ENCODE measurements around the gene ARID3C.

The ARID3C gene, protein sequence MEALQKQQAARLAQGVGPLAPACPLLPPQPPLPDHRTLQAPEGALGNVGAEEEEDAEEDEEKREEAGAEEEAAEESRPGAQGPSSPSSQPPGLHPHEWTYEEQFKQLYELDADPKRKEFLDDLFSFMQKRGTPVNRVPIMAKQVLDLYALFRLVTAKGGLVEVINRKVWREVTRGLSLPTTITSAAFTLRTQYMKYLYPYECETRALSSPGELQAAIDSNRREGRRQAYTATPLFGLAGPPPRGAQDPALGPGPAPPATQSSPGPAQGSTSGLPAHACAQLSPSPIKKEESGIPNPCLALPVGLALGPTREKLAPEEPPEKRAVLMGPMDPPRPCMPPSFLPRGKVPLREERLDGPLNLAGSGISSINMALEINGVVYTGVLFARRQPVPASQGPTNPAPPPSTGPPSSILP

DNA sequence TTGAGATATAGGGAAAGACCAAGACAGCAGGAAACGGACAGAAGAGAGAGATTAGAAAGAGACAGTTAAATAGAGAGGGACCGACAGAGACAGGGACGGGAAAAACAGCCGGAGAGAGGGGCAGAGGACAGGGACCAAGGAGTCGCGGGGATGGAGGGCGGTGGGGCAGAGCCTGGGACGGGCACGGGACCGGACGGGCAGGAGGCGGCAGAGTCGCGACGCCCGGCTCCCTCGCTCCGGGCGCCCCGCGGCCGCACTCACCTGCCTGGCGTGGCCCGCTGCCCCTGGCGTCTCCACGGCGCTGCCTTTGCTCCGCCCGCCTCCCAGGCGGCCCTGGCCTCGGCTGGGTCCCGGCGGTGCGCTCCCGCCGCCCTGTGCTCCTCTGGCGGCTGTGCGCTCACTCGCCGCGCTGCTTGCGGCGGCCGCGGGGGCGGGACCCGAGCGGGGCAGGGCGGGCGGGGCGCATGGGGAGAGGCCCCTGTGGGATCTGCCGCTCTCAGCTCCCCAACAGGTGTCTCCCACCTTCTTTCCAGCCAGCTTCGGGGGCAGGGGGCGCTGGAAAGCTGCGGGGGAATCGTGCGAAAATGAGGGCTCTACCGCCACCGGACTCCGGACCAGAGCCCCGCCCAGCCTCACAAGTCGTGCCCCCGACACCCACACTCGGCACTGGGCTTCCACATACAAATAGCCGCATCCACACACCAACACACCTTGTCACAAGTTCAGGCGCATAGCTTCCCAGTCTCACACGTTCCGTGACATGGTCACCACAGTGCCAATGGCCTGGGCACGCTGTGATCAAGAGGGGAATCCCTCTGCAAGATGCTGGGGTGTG is at the start of gene ARID3C:
Gene ARID3C (minus strand): TSS at position 411 of the 835 bp plus-strand sequence. CDS start 1,052 bp downstream, outside the sequence.
- H3K4me1 ChIP-seq (ENCODE audit: control insufficient read depth, insufficient read depth, low read length), result no peaks in the 10 kb centered on the region; the same call in 1 of the 2 replicates
- H3K27ac ChIP-seq (ENCODE audit: extremely low read depth, low read depth, low read length), result no peak within 1 kb of the TSS
- no peaks in the 10 kb centered on the region for H3K36me3 ChIP-seq (ENCODE audit: control insufficient read depth in 2 of 2, insufficient read depth in 1 of 2, low read length in 2 of 2)
- ChIA-PET CTCF (interaction anchor here (0.6 to 3.2 kb wide), 9 partner anchors 8 to 53 kb away, joined by 3 to 18 read pairs (median 3); partner anchors contain the start of genes DCTN3 and RPP25L), POLR2A (interaction anchor here (0.6 to 1.5 kb wide), 2 partner anchors 9 to 248 kb away, joined by 3 to 9 read pairs; partner anchors contain the start of gene SIGMAR1)
- H3K4me3 ChIP-seq (ENCODE audit: low read depth, low read length), result peak within 1 kb of the TSS; percentile 35
- no peaks in the 10 kb centered on the region for H3K9me3 ChIP-seq (ENCODE audit: control insufficient read depth, insufficient read depth, low read depth, low read length)
- TF ChIP-seq ZBTB21 (tag by site-specific recombination; IDR thresholded peaks at IDR 0.05), result no peak
- TF ChIP-seq, protein P1, sequence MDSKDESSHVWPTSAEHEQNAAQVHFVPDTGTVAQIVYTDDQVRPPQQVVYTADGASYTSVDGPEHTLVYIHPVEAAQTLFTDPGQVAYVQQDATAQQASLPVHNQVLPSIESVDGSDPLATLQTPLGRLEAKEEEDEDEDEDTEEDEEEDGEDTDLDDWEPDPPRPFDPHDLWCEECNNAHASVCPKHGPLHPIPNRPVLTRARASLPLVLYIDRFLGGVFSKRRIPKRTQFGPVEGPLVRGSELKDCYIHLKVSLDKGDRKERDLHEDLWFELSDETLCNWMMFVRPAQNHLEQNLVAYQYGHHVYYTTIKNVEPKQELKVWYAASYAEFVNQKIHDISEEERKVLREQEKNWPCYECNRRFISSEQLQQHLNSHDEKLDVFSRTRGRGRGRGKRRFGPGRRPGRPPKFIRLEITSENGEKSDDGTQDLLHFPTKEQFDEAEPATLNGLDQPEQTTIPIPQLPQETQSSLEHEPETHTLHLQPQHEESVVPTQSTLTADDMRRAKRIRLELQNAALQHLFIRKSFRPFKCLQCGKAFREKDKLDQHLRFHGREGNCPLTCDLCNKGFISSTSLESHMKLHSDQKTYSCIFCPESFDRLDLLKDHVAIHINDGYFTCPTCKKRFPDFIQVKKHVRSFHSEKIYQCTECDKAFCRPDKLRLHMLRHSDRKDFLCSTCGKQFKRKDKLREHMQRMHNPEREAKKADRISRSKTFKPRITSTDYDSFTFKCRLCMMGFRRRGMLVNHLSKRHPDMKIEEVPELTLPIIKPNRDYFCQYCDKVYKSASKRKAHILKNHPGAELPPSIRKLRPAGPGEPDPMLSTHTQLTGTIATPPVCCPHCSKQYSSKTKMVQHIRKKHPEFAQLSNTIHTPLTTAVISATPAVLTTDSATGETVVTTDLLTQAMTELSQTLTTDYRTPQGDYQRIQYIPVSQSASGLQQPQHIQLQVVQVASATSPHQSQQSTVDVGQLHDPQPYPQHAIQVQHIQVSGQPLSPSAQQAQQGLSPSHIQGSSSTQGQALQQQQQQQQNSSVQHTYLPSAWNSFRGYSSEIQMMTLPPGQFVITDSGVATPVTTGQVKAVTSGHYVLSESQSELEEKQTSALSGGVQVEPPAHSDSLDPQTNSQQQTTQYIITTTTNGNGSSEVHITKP (tag by site-specific recombination; IDR thresholded peaks at IDR 0.05), result no peak
- TF ChIP-seq, protein P2, sequence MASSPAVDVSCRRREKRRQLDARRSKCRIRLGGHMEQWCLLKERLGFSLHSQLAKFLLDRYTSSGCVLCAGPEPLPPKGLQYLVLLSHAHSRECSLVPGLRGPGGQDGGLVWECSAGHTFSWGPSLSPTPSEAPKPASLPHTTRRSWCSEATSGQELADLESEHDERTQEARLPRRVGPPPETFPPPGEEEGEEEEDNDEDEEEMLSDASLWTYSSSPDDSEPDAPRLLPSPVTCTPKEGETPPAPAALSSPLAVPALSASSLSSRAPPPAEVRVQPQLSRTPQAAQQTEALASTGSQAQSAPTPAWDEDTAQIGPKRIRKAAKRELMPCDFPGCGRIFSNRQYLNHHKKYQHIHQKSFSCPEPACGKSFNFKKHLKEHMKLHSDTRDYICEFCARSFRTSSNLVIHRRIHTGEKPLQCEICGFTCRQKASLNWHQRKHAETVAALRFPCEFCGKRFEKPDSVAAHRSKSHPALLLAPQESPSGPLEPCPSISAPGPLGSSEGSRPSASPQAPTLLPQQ (tag by site-specific recombination; IDR thresholded peaks at IDR 0.05), result no peak
- TF ChIP-seq ZSCAN23 (tag by site-specific recombination; IDR thresholded peaks at IDR 0.05), result no peak
- TF ChIP-seq SCRT2 (tag by site-specific recombination; IDR thresholded peaks at IDR 0.05), result peak; percentile 86
- no peak for TF ChIP-seq ZNF549 (tag by site-specific recombination; IDR thresholded peaks at IDR 0.05)
- TF ChIP-seq ZNF514 (tag by site-specific recombination; IDR thresholded peaks at IDR 0.05), result no peak
- no peak for TF ChIP-seq ZNF521 (tag by site-specific recombination; IDR thresholded peaks at IDR 0.05)
- TF ChIP-seq ZNF175 (tag by site-specific recombination; IDR thresholded peaks at IDR 0.05), result no peak
- TF ChIP-seq ZBTB8A (tag by site-specific recombination; IDR thresholded peaks at IDR 0.05), result 0 out of 2 replicates have a peak, but pooled peaks have one; percentile 33
- TF ChIP-seq ZNF792 (tag by site-specific recombination; IDR thresholded peaks at IDR 0.05), result no peak
- 0 out of 2 replicates have a peak, but pooled peaks have one; percentile 20 for TF ChIP-seq GLIS2 (tag by site-specific recombination; IDR thresholded peaks at IDR 0.05)
- TF ChIP-seq ZNF404 (tag by site-specific recombination; IDR thresholded peaks at IDR 0.05), result no peak
- no peak for TF ChIP-seq ZNF221 (tag by site-specific recombination; IDR thresholded peaks at IDR 0.05; ENCODE audit: borderline replicate concordance)
- TF ChIP-seq, protein P3, sequence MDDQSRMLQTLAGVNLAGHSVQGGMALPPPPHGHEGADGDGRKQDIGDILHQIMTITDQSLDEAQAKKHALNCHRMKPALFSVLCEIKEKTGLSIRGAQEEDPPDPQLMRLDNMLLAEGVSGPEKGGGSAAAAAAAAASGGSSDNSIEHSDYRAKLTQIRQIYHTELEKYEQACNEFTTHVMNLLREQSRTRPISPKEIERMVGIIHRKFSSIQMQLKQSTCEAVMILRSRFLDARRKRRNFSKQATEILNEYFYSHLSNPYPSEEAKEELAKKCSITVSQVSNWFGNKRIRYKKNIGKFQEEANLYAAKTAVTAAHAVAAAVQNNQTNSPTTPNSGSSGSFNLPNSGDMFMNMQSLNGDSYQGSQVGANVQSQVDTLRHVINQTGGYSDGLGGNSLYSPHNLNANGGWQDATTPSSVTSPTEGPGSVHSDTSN (CRISPR knock-in tag; IDR thresholded peaks at IDR 0.05), result no peak
- TF ChIP-seq, protein P4, sequence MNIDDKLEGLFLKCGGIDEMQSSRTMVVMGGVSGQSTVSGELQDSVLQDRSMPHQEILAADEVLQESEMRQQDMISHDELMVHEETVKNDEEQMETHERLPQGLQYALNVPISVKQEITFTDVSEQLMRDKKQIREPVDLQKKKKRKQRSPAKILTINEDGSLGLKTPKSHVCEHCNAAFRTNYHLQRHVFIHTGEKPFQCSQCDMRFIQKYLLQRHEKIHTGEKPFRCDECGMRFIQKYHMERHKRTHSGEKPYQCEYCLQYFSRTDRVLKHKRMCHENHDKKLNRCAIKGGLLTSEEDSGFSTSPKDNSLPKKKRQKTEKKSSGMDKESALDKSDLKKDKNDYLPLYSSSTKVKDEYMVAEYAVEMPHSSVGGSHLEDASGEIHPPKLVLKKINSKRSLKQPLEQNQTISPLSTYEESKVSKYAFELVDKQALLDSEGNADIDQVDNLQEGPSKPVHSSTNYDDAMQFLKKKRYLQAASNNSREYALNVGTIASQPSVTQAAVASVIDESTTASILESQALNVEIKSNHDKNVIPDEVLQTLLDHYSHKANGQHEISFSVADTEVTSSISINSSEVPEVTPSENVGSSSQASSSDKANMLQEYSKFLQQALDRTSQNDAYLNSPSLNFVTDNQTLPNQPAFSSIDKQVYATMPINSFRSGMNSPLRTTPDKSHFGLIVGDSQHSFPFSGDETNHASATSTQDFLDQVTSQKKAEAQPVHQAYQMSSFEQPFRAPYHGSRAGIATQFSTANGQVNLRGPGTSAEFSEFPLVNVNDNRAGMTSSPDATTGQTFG (tag by site-specific recombination; IDR thresholded peaks at IDR 0.05; ENCODE audit: borderline replicate concordance), result no peak
- no peak for TF ChIP-seq ZNF19 (tag by site-specific recombination; IDR thresholded peaks at IDR 0.05; ENCODE audit: low read depth)
- no peak for TF ChIP-seq ZFP3 (tag by site-specific recombination; IDR thresholded peaks at IDR 0.05; ENCODE audit: low read depth)
- no peak for TF ChIP-seq ZNF266 (tag by site-specific recombination; IDR thresholded peaks at IDR 0.05; ENCODE audit: low read depth)
- no peak for TF ChIP-seq ZNF621 (tag by site-specific recombination; IDR thresholded peaks at IDR 0.05)
- TF ChIP-seq, protein P5, sequence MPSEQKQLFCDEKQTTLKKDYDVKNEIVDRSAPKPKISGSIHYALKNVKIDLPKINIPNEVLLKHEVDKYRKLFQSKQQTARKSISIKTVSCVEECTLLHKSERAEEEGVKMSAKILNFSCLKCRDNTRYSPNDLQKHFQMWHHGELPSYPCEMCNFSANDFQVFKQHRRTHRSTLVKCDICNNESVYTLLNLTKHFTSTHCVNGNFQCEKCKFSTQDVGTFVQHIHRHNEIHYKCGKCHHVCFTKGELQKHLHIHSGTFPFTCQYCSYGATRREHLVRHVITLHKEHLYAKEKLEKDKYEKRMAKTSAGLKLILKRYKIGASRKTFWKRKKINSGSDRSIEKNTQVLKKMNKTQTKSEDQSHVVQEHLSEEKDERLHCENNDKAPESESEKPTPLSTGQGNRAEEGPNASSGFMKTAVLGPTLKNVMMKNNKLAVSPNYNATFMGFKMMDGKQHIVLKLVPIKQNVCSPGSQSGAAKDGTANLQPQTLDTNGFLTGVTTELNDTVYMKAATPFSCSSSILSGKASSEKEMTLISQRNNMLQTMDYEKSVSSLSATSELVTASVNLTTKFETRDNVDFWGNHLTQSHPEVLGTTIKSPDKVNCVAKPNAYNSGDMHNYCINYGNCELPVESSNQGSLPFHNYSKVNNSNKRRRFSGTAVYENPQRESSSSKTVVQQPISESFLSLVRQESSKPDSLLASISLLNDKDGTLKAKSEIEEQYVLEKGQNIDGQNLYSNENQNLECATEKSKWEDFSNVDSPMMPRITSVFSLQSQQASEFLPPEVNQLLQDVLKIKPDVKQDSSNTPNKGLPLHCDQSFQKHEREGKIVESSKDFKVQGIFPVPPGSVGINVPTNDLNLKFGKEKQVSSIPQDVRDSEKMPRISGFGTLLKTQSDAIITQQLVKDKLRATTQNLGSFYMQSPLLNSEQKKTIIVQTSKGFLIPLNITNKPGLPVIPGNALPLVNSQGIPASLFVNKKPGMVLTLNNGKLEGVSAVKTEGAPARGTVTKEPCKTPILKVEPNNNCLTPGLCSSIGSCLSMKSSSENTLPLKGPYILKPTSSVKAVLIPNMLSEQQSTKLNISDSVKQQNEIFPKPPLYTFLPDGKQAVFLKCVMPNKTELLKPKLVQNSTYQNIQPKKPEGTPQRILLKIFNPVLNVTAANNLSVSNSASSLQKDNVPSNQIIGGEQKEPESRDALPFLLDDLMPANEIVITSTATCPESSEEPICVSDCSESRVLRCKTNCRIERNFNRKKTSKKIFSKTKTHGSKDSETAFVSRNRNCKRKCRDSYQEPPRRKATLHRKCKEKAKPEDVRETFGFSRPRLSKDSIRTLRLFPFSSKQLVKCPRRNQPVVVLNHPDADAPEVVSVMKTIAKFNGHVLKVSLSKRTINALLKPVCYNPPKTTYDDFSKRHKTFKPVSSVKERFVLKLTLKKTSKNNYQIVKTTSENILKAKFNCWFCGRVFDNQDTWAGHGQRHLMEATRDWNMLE (tag by site-specific recombination; conservative IDR thresholded peaks at IDR 0.05; ENCODE audit: low read depth), result no peak
